ENCODE measurements around the gene PDE4C. TPM values are rescaled to one million over a fixed set of nuclear protein-coding genes. Genes with fewer than 3 reads are reported as not detected.

Gene PDE4C
- polyA plus RNA-seq, 3 donors from 2014 or later = not detected

DNA sequence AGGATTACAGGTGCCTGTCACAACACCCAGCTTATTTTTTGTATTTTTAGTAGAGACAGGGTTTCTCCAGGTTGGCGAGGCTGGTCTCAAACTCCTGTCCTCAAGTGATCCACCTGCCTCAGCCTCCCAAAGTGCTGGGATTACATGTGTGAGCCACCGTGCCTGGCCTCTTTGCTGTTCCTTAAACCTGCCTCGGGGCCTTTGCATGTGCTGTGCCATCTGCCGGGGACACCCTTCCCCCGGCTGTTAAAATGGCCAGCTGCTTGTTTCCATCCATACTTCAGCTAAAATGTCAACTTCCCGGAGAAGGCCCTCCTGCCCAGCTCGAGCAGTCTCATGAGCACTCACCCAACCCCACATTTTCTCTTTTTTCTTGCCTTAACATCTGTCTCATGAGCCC, 19.1 kb upstream of the PDE4C start:
- H3K4me1 Mint-ChIP-seq = no peaks in the 10 kb centered on the region
- no peak overlapping the region for H3K27ac Mint-ChIP-seq
- H3K36me3 Mint-ChIP-seq = peaks cover 0 to 2% (median 0%) of the 10 kb centered on the region in 3 donors

DNA sequence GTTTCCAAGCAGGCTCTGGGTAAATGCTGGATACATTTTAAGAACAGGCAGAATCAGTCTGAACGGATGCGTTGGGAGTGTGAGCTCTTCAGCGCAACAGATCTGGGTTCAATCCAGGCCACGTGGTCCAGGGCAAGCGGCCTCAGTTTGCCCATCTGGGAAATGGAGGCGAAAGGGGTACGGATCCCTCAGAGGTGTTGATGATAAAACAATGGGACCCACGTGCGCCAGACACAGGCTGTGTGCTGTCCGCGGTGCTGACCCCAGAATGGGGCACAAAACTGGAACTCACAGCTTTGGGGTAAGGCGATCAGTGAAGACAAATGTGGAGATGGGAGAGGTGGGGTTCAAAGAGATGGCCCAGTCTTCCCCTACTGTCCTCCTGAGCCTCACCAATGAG, 13.1 kb upstream of the PDE4C start:
- peaks cover 2 to 11% (median 8%) of the 10 kb centered on the region in 3 donors for H3K27me3 Mint-ChIP-seq (ENCODE audit: low read depth in 3 of 3)
- no peak overlapping the region for H3K27ac Mint-ChIP-seq
- DNase-seq = no peak
- H3K36me3 Mint-ChIP-seq = peaks cover 0 to 2% (median 0%) of the 10 kb centered on the region in 3 donors
- H3K9me3 Mint-ChIP-seq = peaks cover 0 to 2% (median 0%) of the 10 kb centered on the region in 6 donors
- no peaks in the 10 kb centered on the region for H3K4me1 Mint-ChIP-seq
- H3K4me3 Mint-ChIP-seq = no peak overlapping the region

More for the DNA sequence above, 19.1 kb upstream of the PDE4C start:
- Mint-ChIP-seq H3K27me3 (ENCODE audit: low read depth in 3 of 3) (peaks cover 1 to 6% (median 4%) of the 10 kb centered on the region in 3 donors), H3K4me3 (no peak overlapping the region), H3K9me3 (no peaks in the 10 kb centered on the region)
- no peak for DNase-seq

DNA sequence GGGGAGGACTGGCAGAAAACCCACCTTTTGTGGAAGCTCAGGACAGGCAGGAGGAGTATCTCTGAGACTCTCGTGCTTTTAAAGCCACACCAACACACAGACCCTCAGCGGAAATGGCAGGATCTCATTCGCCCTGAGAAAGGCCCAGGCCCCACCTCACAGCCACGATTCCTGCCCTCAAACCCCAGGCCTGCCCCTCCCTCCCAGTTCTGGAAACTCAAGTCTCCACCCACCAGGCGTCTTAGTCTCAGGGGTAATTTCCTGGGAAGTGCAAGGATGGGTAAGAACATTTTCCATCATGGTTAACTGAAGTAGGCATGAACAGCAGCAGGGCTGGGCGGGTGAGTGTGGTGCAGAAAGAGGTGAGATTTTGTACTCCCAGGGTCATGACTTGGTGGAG, 8.0 kb upstream of the PDE4C start:
- Mint-ChIP-seq H3K4me1 (peaks cover 6% of the 10 kb centered on the region in 2 donors), H3K36me3 (no peaks in the 10 kb centered on the region), H3K27me3 (ENCODE audit: low read depth in 3 of 3) (peaks cover 15 to 22% (median 19%) of the 10 kb centered on the region in 3 donors), H3K4me3 (no peak overlapping the region), H3K9me3 (peaks cover 0 to 7% (median under 1%) of the 10 kb centered on the region in 6 donors), H3K27ac (no peak overlapping the region)
- no peak for DNase-seq

DNA sequence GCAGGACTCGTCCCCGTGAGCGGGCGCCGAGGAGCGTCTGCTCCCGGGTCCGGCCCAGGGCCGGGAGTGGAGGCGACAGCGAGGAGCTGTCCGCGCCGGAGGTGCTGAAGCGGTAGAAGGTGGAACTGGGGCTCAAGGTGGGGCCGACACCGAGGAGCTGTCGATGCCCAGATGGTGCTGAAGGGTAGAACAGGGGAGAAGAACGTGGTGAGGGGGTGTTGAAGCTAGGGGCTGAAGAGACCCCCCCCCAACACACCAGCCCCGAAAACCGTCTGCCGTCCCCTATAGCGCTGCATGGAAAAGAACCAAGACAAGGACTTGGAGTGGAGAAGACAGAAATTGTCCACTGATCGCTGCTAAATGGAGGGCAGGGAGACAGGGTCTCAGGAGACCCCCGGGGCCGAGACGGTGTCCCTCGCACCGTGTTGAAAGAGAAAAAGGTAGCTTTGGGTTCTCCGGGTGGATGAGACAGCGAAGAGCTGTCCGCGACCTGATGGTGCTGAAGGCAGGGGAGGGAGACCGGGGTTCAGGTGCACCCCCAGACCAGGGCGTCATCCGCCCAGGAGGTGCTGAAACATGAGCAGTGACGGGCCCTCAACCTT, 7.1 kb upstream of the PDE4C start:
- H3K27me3 Mint-ChIP-seq (ENCODE audit: low read depth in 3 of 3) = peaks cover 15 to 22% (median 19%) of the 10 kb centered on the region in 3 donors

DNA sequence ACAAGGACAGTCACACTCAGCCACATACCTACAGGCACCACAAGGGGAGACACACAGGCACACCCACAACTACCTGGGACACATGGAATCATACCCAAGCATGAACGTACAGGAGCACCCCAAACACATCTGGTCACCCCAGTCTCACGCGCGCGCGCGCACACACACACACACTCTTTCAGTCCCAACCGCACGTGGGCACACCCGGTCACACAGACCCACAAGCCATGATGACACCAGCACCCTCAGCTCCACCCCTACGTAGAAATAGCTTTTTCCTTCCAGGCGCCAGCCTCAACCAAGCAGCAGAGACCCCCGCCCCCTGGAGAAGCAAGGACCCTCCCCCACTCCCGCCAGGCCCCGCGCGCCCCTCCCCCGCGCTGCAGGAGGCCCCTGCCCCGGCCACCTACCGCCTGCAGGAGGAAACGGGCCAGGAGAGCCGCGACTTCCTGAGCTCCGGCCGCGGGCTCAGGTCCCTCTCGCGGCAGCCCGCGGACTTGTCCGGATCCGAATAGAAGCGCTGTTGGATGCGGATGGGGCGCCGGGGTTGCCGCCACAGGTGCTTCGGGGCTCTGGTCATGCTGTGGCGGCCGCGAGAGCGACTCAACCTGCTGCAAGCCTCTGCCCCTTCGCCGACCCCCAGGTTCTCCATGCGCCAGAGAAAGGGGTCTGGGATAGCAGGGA, 6.4 kb upstream of the PDE4C start:
- Mint-ChIP-seq H3K36me3 (no peaks in the 10 kb centered on the region), H3K4me3 (peak overlapping the region in 1 of 5 donors; percentile 44), H3K27ac (no peak overlapping the region), H3K4me1 (peaks cover 6% of the 10 kb centered on the region in 2 donors), H3K9me3 (peaks cover 0 to 7% (median under 1%) of the 10 kb centered on the region in 6 donors), H3K27me3 (ENCODE audit: low read depth in 3 of 3) (peaks cover 15 to 23% (median 22%) of the 10 kb centered on the region in 3 donors)
- no peak for DNase-seq

More for the DNA sequence above, 7.1 kb upstream of the PDE4C start:
- peak; percentile 49 to 59 (median 59) for DNase-seq
- H3K27ac Mint-ChIP-seq = no peak overlapping the region
- H3K36me3 Mint-ChIP-seq = no peaks in the 10 kb centered on the region
- H3K4me1 Mint-ChIP-seq = peaks cover 6% of the 10 kb centered on the region in 2 donors
- peak overlapping the region in 1 of 5 donors; percentile 27 for H3K4me3 Mint-ChIP-seq
- H3K9me3 Mint-ChIP-seq = peaks cover 0 to 7% (median under 1%) of the 10 kb centered on the region in 6 donors

DNA sequence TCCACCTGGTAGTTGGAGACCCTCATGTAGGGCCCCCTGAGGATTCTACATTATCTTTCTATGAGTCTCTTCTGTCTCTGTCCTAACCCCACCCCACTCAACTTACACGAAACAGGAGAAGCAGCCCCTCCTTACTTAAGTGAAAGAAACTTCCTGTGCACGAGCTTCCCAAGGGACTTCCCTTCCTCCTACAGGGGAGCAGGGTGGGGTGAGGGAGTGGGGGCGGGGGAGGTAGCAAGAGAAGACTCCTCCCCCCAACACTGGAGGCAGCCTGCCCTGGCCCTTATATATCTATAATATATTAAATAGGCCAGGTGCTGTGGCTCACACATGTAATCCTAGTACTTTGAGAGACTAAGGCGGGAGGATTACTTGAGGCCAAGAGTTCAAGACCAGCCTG, 5.5 kb upstream of the PDE4C start:
- Mint-ChIP-seq H3K9me3 (peaks cover 0 to 7% (median under 1%) of the 10 kb centered on the region in 6 donors), H3K36me3 (no peaks in the 10 kb centered on the region), H3K27me3 (ENCODE audit: low read depth in 3 of 3) (peaks cover 19 to 27% (median 24%) of the 10 kb centered on the region in 3 donors), H3K27ac (no peak overlapping the region), H3K4me3 (no peak overlapping the region), H3K4me1 (peaks cover 6% of the 10 kb centered on the region in 2 donors)
- no peak for DNase-seq

DNA sequence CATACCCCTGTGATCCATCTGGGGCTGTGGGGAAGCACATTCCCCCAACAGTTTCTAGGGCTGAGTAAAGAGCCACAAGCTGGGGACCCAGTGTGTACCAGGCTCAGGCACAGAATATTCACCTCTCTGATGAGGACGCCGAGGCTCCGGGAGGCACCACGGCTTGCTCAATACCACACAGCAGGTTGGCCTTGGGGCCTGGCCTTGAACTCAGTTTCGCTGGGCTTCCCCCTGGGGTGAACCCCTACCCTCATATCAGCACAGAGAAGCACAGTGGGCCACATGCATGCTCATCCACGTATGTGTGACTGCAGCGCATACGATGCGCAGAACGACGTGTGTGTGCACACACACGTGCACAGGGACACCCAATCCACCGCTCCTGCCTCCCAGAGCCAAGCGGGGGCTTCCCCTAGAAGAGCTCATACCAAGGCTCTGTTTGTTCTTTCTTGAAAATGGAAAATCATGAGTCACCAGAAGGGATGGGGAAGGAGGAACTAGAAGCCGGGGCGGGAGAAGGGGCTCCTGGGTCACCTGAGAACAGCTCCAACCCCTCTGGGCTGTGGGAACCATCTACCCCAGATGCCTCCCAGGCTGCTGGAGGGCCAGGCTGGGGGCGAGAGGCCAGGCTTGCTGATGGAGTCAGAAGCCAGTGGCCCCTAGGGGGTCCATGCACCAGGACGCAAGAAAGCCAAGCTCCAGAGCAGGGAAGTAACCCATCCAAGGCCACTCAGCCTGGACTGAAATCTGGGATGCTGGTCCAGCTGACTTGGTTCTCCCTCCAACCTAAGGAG, 4.9 kb upstream of the PDE4C start:
- Mint-ChIP-seq H3K4me1 (peaks cover 6% of the 10 kb centered on the region in 2 donors), H3K9me3 (peaks cover 0 to 7% (median under 1%) of the 10 kb centered on the region in 6 donors), H3K27me3 (ENCODE audit: low read depth in 3 of 3) (peaks cover 21 to 31% (median 24%) of the 10 kb centered on the region in 3 donors), H3K36me3 (no peaks in the 10 kb centered on the region), H3K27ac (no peak overlapping the region), H3K4me3 (no peak overlapping the region)
- DNase-seq = no peak

DNA sequence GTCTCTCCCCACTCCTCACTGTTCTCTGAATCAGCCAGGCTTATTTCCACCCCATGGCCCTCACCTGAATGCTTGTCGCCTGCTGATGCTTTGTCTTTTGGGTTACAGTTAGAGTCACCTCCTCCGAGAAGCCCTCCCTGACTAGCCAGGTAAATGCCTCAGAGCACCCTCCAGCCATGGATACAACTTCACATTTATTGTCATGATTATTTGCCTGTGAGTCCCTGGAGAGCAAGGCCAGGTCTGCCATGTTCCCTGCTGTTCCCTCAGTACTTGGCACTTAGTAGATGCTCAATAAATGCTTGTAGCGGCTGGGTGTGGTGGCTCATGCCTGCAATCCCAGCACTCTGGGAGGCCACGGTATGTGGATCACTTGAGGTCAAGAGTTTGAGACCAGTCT, 3.7 kb upstream of the PDE4C start:
- no peak overlapping the region for H3K4me3 Mint-ChIP-seq
- DNase-seq = no peak
- peaks cover 18 to 31% (median 20%) of the 10 kb centered on the region in 3 donors for H3K27me3 Mint-ChIP-seq (ENCODE audit: low read depth in 3 of 3)
- H3K36me3 Mint-ChIP-seq = no peaks in the 10 kb centered on the region
- H3K9me3 Mint-ChIP-seq = peaks cover 0 to 6% (median 0%) of the 10 kb centered on the region in 6 donors
- H3K27ac Mint-ChIP-seq = no peak overlapping the region
- peaks cover 7 to 10% of the 10 kb centered on the region in 2 donors for H3K4me1 Mint-ChIP-seq

DNA sequence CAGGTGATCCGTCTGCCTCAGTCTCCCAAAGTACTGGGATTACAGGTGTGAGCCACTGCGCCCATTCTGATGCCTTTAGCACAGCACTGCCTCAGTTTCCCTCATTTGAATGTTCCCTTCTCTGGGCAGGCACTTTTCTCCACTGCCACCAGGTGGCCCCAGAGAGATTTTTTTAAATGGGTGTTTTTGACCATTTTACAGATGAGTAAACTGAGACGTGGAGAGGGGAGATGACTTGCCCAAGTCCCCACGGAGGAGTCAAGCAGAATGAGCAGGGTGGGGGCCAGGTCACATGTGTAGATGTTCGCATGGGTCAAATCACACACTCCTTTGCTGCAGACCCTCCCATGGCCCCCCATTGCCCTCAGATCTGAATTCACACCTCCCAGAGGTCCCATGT, 3.2 kb upstream of the PDE4C start:
- peaks cover 11 to 14% of the 10 kb centered on the region in 2 donors for H3K4me1 Mint-ChIP-seq
- peaks cover 19 to 35% (median 23%) of the 10 kb centered on the region in 3 donors for H3K27me3 Mint-ChIP-seq (ENCODE audit: low read depth in 3 of 3)
- H3K4me3 Mint-ChIP-seq = no peak overlapping the region
- peaks cover 0 to 6% (median 0%) of the 10 kb centered on the region in 6 donors for H3K9me3 Mint-ChIP-seq
- no peaks in the 10 kb centered on the region for H3K36me3 Mint-ChIP-seq
- no peak overlapping the region for H3K27ac Mint-ChIP-seq
- no peak for DNase-seq

DNA sequence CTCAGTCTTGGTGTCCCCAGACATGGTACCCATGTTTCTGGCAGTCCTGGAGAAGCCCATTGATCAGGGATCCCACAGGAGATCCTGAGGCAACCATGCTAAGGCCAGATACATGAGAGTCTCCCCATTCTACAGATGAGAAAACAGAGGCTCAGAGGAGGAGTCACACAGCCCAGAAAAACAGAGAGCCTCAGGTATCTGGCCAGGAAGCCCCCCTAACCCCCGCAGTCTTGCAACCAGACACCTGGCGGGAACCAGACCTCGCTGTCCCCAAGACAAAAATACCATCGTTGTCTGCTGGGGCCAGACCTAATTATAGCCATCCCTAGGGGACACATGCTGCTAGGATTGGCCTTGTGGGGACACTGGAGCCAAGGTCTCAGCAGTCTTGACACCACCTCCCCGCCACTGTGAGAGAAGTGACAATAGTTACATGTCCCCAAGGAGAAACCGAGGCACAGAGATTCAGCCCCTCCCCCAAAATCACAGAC, 1.6 kb upstream of the PDE4C start:
- H3K36me3 Mint-ChIP-seq = no peaks in the 10 kb centered on the region
- peaks cover 19 to 35% (median 24%) of the 10 kb centered on the region in 3 donors for H3K27me3 Mint-ChIP-seq (ENCODE audit: low read depth in 3 of 3)
- no peak for DNase-seq
- H3K9me3 Mint-ChIP-seq = peaks cover 0 to 2% (median 0%) of the 10 kb centered on the region in 6 donors
- H3K27ac Mint-ChIP-seq = no peak overlapping the region
- H3K4me1 Mint-ChIP-seq = peaks cover 17 to 19% of the 10 kb centered on the region in 2 donors
- no peak overlapping the region for H3K4me3 Mint-ChIP-seq

DNA sequence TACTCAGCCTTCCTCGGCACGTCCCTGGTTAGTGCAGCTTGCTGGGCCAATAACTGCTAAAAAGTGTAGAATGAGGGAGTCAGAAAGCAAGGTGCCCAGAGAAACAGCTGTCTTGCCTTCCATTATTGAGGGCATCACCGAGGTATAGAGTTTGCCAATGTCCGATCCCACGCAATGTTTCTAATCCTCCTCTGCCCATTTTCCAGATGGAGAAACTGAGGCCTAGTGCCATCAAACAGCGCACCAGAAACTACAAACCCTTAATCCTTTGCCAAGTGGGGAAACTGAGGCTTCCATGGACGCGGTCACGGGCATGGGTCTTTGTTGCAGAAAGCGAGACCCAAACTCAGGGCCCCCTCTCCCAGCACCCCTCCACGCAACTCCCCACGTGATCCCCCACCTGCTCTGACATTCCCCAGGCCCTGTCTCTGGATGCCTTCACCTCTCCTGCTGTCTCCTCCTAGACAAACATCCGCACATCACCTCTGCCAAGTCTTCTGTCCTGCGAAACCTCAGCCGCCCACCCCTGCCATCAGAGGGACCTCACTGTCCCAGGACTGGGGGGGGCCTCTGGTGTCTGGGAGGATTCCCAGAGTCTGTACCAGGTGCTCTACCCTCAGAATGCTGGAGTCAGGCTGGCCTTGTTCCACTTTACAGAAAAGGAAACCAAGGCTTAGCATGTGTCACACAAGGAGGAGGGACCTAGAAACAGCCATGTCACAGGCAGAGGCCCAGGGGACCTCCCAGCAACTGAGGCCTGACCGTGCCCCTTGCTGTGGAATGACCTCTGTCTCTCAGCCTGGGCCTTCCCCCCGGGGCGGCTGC, 930 bp upstream of the PDE4C start:
- DNase-seq = no peak
- H3K4me3 Mint-ChIP-seq = no peak overlapping the region
- peaks cover 0 to 2% (median 0%) of the 10 kb centered on the region in 6 donors for H3K9me3 Mint-ChIP-seq
- peaks cover 12 to 14% of the 10 kb centered on the region in 2 donors for H3K4me1 Mint-ChIP-seq
- no peaks in the 10 kb centered on the region for H3K36me3 Mint-ChIP-seq
- H3K27ac Mint-ChIP-seq = no peak overlapping the region
- H3K27me3 Mint-ChIP-seq (ENCODE audit: low read depth in 3 of 3) = peaks cover 19 to 33% (median 23%) of the 10 kb centered on the region in 3 donors

DNA sequence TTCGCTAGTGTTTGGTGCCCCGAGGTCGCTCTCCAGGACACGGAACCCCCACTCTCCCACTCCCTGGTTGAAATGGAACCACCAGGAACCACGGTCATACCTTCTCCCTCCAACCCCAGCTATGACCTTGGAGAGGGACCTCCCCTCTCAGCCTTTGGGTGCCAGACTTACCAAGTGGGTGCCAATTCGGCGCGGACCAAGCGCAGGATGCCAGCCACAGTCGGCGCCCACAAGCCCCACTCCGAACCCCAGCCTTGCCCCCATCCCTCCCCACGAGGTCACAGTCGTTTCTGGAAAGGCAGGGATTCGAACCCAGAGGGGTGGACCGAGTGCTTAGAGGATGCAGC, 910 bp downstream of the PDE4C start:
- H3K9me3 Mint-ChIP-seq = peaks cover 0 to 2% (median 0%) of the 10 kb centered on the region in 6 donors
- H3K4me3 Mint-ChIP-seq = peak overlapping the region in 2 of 5 donors; percentile 17 to 95
- no peaks in the 10 kb centered on the region for H3K36me3 Mint-ChIP-seq
- H3K4me1 Mint-ChIP-seq = peaks cover 11 to 13% of the 10 kb centered on the region in 2 donors
- no peak overlapping the region for H3K27ac Mint-ChIP-seq
- peaks cover 14 to 38% (median 29%) of the 10 kb centered on the region in 3 donors for H3K27me3 Mint-ChIP-seq (ENCODE audit: low read depth in 3 of 3)
- DNase-seq = no peak
